Measurements from ENCODE around the gene SORCS1.

DNA sequence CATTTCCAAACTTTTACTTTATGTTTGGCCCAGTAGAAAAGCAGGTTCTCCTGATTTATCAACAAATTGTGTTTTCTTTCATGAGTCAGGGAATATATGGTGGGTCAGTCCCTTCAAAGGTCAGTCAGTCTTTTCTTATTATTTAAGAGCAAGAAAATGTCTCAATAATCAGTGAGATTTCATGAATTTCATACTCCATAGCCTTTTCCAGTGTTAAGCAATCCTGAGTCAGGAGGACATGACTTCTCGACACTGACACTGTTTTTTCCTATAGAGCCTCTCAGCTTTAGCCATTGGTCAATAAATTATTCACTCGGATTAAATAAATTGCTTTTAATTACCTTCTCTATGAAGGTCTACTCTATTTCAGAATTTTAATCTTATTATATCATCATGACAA, 334.5 kb downstream of the SORCS1 start:
- TF ChIP-seq, protein P1, sequence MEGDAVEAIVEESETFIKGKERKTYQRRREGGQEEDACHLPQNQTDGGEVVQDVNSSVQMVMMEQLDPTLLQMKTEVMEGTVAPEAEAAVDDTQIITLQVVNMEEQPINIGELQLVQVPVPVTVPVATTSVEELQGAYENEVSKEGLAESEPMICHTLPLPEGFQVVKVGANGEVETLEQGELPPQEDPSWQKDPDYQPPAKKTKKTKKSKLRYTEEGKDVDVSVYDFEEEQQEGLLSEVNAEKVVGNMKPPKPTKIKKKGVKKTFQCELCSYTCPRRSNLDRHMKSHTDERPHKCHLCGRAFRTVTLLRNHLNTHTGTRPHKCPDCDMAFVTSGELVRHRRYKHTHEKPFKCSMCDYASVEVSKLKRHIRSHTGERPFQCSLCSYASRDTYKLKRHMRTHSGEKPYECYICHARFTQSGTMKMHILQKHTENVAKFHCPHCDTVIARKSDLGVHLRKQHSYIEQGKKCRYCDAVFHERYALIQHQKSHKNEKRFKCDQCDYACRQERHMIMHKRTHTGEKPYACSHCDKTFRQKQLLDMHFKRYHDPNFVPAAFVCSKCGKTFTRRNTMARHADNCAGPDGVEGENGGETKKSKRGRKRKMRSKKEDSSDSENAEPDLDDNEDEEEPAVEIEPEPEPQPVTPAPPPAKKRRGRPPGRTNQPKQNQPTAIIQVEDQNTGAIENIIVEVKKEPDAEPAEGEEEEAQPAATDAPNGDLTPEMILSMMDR (IDR thresholded peaks at IDR 0.05), result no peak
- TF ChIP-seq EP300 (IDR thresholded peaks at IDR 0.05) (no peak), POLR2A (IDR thresholded peaks at IDR 0.05) (no peak)

Measured in tibial nerve (tissue), 4 donors.